Measurements from ENCODE around the gene ULBP3. TPM values are rescaled to one million over a fixed set of nuclear protein-coding genes. Genes with fewer than 3 reads are reported as not detected.
A peak's percentile ranks its signal among the peaks of the same experiment; 100 is the strongest.

Gene ULBP3
- total and polyA plus RNA-seq, 12 donors = 0.52 to 2.1 (median 1.1) TPM; not detected in 1

- DNase-seq = peak in 1 of 2 donors; percentile 30
- intact Hi-C loops (cut with DNase I) = loop anchor here in 3 of 10 donors (10.0 kb wide), 2 partner anchors 743 to 753 kb away; no protein-coding TSS in a partner anchor
- H3K27ac ChIP-seq = no peak overlapping the region
- no peak for TF ChIP-seq CTCF (IDR thresholded peaks at IDR 0.05)
- H3K9me3 ChIP-seq = no peaks in the 10 kb centered on the region
- ATAC-seq = no peak
- peaks cover 0 to 17% (median 0%) of the 10 kb centered on the region in 7 donors for H3K27me3 ChIP-seq
- peaks cover 0 to 16% (median 7%) of the 10 kb centered on the region in 9 donors for H3K4me1 ChIP-seq
- H3K36me3 ChIP-seq = no peaks in the 10 kb centered on the region
- WGBS, 2 donors = 63 to 65% methylated on average over 8 of the region's 8 CpGs
- no peak overlapping the region for H3K4me3 ChIP-seq
Measured at GRCh38 chr6:150072201-150072600, 3.3 kb upstream of the ULBP3 start.

GRCh38 chr6:150070236-150070818 is 1.4 kb upstream of the ULBP3 start:
- Histone ChIP-seq H3K4me1 (peaks cover 0 to 16% (median 7%) of the 10 kb centered on the region in 9 donors), H3K27ac (no peak overlapping the region), H3K9me3 (no peaks in the 10 kb centered on the region), H3K27me3 (peaks cover 0 to 10% (median 0%) of the 10 kb centered on the region in 7 donors), H3K36me3 (no peaks in the 10 kb centered on the region), H3K4me3 (no peak overlapping the region)
- 87 to 92% methylated on average over 3 of the region's 3 CpGs for WGBS, 2 donors
- no peak for TF ChIP-seq CTCF (IDR thresholded peaks at IDR 0.05)
- DNase-seq (no peak), ATAC-seq (no peak)
- intact Hi-C loops (cut with DNase I) = loop anchor here in 3 of 10 donors (10.0 kb wide), 2 partner anchors 744 to 754 kb away; no protein-coding TSS in a partner anchor

GRCh38 chr6:150069706-150070105 is 785 bp upstream of the ULBP3 start:
- peaks cover 0 to 10% (median 0%) of the 10 kb centered on the region in 7 donors for H3K27me3 ChIP-seq
- H3K27ac ChIP-seq = no peak overlapping the region
- DNase-seq = no peak
- no peaks in the 10 kb centered on the region for H3K9me3 ChIP-seq
- 87 to 89% methylated on average over 11 of the region's 11 CpGs for WGBS, 2 donors
- no peak for TF ChIP-seq CTCF (IDR thresholded peaks at IDR 0.05)
- no peak for ATAC-seq
- intact Hi-C loops (cut with DNase I) = loop anchor here in 3 of 10 donors (10.0 kb wide), 2 partner anchors 745 to 755 kb away; no protein-coding TSS in a partner anchor
- peaks cover 0 to 16% (median 7%) of the 10 kb centered on the region in 9 donors for H3K4me1 ChIP-seq
- peak overlapping the region in 5 of 10 donors; percentile 54 to 87 (median 73) for H3K4me3 ChIP-seq
- H3K36me3 ChIP-seq = no peaks in the 10 kb centered on the region

GRCh38 chr6:150068151-150068550 is 770 bp downstream of the ULBP3 start:
- H3K36me3 ChIP-seq = no peaks in the 10 kb centered on the region
- H3K9me3 ChIP-seq = no peaks in the 10 kb centered on the region
- no peak for TF ChIP-seq CTCF (IDR thresholded peaks at IDR 0.05)
- intact Hi-C loops (cut with DNase I) = no loop called here
- ATAC-seq (peak in 4 of 8 donors; percentile 1 to 3 (median 2)), DNase-seq (no peak)
- H3K4me1 ChIP-seq = peaks cover 0 to 16% (median 7%) of the 10 kb centered on the region in 9 donors
- H3K4me3 ChIP-seq = peak overlapping the region; percentile 54 to 87 (median 70)
- H3K27ac ChIP-seq = peak overlapping the region in 2 of 10 donors; percentile 34 to 47
- H3K27me3 ChIP-seq = peaks cover 0 to 10% (median 0%) of the 10 kb centered on the region in 7 donors
- whole genome bisulfite sequencing, 2 donors = 48 to 59% methylated on average over 4 of the region's 4 CpGs

All from heart right ventricle (tissue), 16 donors.